Glutamatergic neuron (in vitro differentiated cells): ENCODE results near the gene ATP5MK. TPM values are rescaled to one million over a fixed set of nuclear protein-coding genes. Genes with fewer than 3 reads are reported as not detected.
A peak's percentile ranks its signal among the peaks of the same experiment; 100 is the strongest.

Source experiments
- DNase-seq: peaks from one replicate; pipeline ENCODE4 v3.0.0; 2022
- H3K27ac Mint-ChIP-seq: one replicate; pipeline ENCODE4 v1.8.0; 2020; ENCODE audit warnings: mild to moderate bottlenecking, mixed read lengths, inconsistent platforms; ENCODE audit not compliant: unreplicated experiment
- H3K27me3 Mint-ChIP-seq: one replicate; pipeline ENCODE4 v1.8.0; 2020; ENCODE audit warnings: mild to moderate bottlenecking, moderate library complexity, mixed read lengths, inconsistent platforms; ENCODE audit not compliant: unreplicated experiment
- H3K36me3 Mint-ChIP-seq: one replicate; pipeline ENCODE4 v1.8.0; 2020; ENCODE audit warnings: mild to moderate bottlenecking, mixed read lengths, inconsistent platforms; ENCODE audit not compliant: unreplicated experiment
- H3K4me1 Mint-ChIP-seq: one replicate; pipeline ENCODE4 v1.8.0; 2020; ENCODE audit warnings: mild to moderate bottlenecking, low read depth, mixed read lengths, inconsistent platforms; ENCODE audit not compliant: unreplicated experiment
- H3K4me3 Mint-ChIP-seq: one replicate; pipeline ENCODE4 v1.8.0; 2020; ENCODE audit warnings: mild to moderate bottlenecking, mixed read lengths, inconsistent platforms; ENCODE audit not compliant: unreplicated experiment
- H3K9me3 Mint-ChIP-seq: one replicate; pipeline ENCODE4 v1.8.0; 2020; ENCODE audit warnings: mild to moderate bottlenecking, moderate library complexity, mixed read lengths, inconsistent platforms; ENCODE audit not compliant: unreplicated experiment
- total RNA-seq: library from RNA; stranded (reverse); fragmentation: NEBNext Ultra II Directional; extraction: Animal tissue kit (Norgen Biotek cat#: 25700); gene quantifications from one replicate; pipeline ENCODE4 v1.2.1, GENCODE V29; 2021; ENCODE audit not compliant: unreplicated experiment
- TF ChIP-seq, protein P1 (sequence below): fragments of 200-600 bp; sonication (generic); IDR thresholded peaks from one replicate; pipeline ENCODE4 v1.5.0; 2021; ENCODE audit not compliant: partially characterized antibody, unreplicated experiment

ATP5MK gene
- total RNA-seq, 1 donor from 2014 or later = 330 TPM

GRCh38 chr10:103415581-103415980 lies 19.3 kb upstream of the ATP5MK start:
- H3K4me1 Mint-ChIP-seq = no peaks in the 10 kb centered on the region
- peaks cover 5% of the 10 kb centered on the region for H3K36me3 Mint-ChIP-seq
- no peak for DNase-seq
- peaks cover 2% of the 10 kb centered on the region for H3K9me3 Mint-ChIP-seq
- H3K27ac Mint-ChIP-seq = no peak overlapping the region
- TF ChIP-seq, protein P1, sequence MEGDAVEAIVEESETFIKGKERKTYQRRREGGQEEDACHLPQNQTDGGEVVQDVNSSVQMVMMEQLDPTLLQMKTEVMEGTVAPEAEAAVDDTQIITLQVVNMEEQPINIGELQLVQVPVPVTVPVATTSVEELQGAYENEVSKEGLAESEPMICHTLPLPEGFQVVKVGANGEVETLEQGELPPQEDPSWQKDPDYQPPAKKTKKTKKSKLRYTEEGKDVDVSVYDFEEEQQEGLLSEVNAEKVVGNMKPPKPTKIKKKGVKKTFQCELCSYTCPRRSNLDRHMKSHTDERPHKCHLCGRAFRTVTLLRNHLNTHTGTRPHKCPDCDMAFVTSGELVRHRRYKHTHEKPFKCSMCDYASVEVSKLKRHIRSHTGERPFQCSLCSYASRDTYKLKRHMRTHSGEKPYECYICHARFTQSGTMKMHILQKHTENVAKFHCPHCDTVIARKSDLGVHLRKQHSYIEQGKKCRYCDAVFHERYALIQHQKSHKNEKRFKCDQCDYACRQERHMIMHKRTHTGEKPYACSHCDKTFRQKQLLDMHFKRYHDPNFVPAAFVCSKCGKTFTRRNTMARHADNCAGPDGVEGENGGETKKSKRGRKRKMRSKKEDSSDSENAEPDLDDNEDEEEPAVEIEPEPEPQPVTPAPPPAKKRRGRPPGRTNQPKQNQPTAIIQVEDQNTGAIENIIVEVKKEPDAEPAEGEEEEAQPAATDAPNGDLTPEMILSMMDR = no peak
- H3K27me3 Mint-ChIP-seq = peaks cover 2% of the 10 kb centered on the region
- no peak overlapping the region for H3K4me3 Mint-ChIP-seq

- H3K4me3 Mint-ChIP-seq = no peak overlapping the region
- H3K4me1 Mint-ChIP-seq = no peaks in the 10 kb centered on the region
- no peak for DNase-seq
- H3K36me3 Mint-ChIP-seq = no peaks in the 10 kb centered on the region
- H3K9me3 Mint-ChIP-seq = peaks cover 2% of the 10 kb centered on the region
- TF ChIP-seq, protein P1 = no peak
- H3K27ac Mint-ChIP-seq = no peak overlapping the region
- no peaks in the 10 kb centered on the region for H3K27me3 Mint-ChIP-seq
These were observed 17.3 kb upstream of the ATP5MK start for GRCh38 chr10:103413564-103413963.

GRCh38 chr10:103397191-103397825 lies 1.0 kb upstream of the ATP5MK start:
- Mint-ChIP-seq H3K27me3 (peaks cover 5% of the 10 kb centered on the region), H3K4me1 (peaks cover 15% of the 10 kb centered on the region), H3K27ac (peak overlapping the region; percentile 97), H3K9me3 (peaks cover 6% of the 10 kb centered on the region), H3K4me3 (peak overlapping the region; percentile 96), H3K36me3 (no peaks in the 10 kb centered on the region)
- DNase-seq = no peak
- TF ChIP-seq, protein P1 = no peak

DNA sequence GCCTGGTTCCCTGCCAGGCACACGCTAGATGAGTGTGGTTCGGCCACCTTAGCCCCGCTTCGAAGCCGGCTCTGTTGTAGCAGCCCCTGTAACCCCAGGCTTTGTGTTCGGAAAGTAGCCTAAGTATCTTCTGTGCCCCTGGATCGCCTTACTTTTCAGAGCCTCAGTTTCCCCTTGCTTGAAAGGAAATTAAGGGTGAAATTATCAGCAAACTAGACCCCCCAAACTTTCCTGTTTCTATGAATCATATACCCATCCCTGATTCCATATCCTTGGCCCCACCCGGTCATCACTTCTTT lies 463 bp upstream of the ATP5MK start:
- DNase-seq = no peak
- peaks cover 15% of the 10 kb centered on the region for H3K4me1 Mint-ChIP-seq
- peak overlapping the region; percentile 96 for H3K4me3 Mint-ChIP-seq
- H3K36me3 Mint-ChIP-seq = no peaks in the 10 kb centered on the region
- peak overlapping the region; percentile 97 for H3K27ac Mint-ChIP-seq
- peaks cover 5% of the 10 kb centered on the region for H3K27me3 Mint-ChIP-seq
- peaks cover 6% of the 10 kb centered on the region for H3K9me3 Mint-ChIP-seq
- TF ChIP-seq, protein P1 = no peak

GRCh38 chr10:103395754-103396066 lies 565 bp downstream of the ATP5MK start:
- Mint-ChIP-seq H3K9me3 (peaks cover 6% of the 10 kb centered on the region), H3K36me3 (no peaks in the 10 kb centered on the region), H3K4me3 (peak overlapping the region; percentile 96), H3K27me3 (peaks cover 5% of the 10 kb centered on the region), H3K27ac (peak overlapping the region; percentile 97), H3K4me1 (peaks cover 15% of the 10 kb centered on the region)
- no peak for DNase-seq
- TF ChIP-seq, protein P1 = no peak
